ENCODE results near the gene CCZ1B.
A peak's percentile ranks its signal among the peaks of the same experiment; 100 is the strongest.
"Not testable (repeated sequence)": the region's sequence is repeated elsewhere in the genome, so short reads cannot be mapped to it uniquely, and the experiment has no call there.

CCZ1B gene

DNA sequence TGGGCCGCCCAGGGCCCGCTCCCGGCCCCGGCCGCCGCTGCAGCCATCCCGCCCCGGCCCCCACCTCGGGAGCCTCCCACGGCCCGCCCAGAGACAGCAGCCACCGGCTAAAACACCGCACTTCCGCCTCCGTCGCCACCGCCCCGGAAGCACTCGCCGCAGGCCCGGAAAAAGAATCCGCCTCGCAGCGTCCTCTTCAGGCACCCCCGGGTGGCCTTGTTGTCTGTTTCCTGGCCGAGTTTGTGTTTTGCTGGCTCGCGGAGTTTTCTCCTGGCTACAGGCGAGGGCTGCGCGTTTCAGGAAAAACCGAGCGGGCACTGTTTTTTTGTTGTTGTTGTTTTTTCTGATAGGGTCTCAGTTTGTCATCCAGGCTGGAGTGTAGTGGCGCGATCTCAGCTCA lies at the start of gene CCZ1B:
Gene CCZ1B, minus strand, starts transcription at position 125 of the 400 bp plus-strand sequence. Its CDS starts 78 bp downstream, at position 47.
- DNase-seq: peak; percentile 73

DNA sequence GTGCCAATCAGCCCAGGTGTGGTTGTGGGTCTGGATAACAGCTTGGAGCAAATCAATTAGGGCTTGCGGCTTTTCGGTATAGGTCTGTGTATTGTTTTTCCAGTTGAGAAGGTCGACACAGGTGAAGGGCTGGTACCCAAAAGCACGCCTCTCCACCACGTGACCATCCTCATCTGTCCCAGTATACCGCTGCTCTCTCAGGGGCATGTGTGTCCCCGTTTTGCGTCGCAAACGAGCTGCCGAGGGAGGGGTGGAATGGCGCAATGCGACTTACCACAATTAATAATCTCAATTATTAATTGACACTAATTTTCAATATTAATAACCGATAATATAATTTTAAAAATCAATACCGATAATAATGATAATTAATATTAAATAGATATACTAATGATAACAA lies 48.9 kb upstream of the CCZ1B start:
- DNase-seq: not testable (repeated sequence)

- not testable (repeated sequence) for DNase-seq
Measured at GRCh38 chr7:6872246-6872945, 46.3 kb upstream of the CCZ1B start.

- not testable (repeated sequence) for DNase-seq
Measured at GRCh38 chr7:6871421-6872144, 45.5 kb upstream of the CCZ1B start.

DNA sequence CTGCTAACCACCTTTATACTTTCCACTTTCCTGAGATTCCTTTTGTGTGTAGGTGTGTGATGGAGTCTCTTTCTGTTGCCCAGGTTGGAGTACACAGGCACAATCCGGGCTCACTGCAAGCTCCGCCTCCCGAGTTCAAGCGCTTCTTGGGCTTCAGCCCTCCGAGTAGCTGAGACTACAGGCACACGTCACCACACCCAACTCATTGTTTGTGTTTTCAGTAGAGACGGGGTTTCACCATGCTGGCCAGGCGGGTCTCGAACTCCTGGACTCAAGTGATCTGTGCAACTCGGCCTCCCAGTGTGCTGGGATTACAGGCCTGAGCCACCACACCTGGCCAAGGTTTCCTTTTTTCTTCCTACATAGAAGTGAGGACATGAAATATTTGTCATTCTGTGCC lies 38.7 kb upstream of the CCZ1B start:
- DNase-seq: not testable (repeated sequence)

DNA sequence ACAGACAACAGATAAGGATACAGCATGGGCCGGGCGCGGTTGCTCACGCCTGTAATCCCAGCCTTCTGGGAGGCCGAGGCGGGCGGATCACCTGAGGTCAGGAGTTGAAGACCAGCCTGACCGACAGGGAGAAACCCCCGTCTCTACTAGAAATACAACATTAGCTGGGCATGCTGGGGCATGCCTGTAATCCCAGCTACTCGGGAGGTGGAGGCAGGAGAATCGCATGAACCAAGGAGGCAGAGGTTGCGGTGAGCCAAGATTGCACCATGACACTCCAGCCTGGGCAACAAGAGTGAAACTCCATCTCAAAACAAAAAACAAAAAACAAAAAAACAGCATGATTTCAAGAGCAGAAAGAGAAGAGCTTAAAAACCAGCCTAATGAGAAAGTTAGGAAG lies 38.1 kb upstream of the CCZ1B start:
- DNase-seq: not testable (repeated sequence)

DNA sequence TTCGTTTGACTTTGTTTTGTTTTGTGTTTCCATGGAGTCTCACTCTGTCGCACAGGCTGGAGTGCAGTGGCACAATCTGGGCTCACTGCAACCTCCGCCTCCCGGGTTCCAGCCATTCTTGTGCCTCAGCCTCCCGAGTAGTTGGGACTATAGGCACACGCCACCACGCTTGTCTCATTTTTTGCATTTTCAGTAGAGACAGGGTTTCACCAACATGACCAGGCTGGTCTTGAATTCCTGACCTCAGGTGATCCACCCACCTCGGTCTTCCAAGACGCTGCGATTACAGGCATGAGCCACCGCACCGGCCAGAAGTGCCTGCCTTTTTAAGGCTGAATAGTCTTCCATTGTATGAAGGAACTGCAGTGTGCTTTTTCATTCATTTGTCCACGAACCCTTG lies 36.8 kb upstream of the CCZ1B start:
- not testable (repeated sequence) for DNase-seq

DNA sequence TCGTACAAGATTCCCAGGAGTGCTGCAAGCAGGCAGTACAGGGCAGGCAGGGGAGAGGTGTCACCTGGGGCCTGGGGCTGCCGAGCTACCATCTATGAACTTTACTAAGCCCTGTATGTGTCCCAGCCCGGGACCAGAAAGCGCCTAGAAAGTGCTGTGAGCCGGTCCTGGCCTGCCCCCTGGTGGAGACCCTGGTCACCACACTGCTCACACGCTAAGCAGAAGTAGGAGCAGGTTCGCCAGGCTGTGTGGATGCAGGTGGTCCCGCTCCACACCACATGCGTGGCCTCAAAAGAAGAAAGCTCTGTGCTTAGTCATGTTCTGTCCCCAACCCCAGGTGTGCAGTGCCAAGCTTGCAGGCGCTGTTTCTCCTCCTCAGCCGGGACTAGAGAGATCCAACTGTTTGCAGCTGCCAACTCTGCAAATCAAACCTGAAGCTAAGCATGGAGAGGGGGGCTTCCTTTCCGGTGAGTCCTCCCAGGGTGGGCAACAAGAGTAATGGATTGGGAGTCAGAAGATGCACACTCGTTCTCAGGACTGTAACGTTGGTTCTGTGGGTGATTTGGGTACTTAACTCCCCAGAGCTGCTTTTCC lies 31.7 kb upstream of the CCZ1B start:
- DNase-seq: peak; percentile 18

GRCh38 chr7:6855563-6856131 lies 29.6 kb upstream of the CCZ1B start:
- DNase-seq: not testable (repeated sequence)

DNA sequence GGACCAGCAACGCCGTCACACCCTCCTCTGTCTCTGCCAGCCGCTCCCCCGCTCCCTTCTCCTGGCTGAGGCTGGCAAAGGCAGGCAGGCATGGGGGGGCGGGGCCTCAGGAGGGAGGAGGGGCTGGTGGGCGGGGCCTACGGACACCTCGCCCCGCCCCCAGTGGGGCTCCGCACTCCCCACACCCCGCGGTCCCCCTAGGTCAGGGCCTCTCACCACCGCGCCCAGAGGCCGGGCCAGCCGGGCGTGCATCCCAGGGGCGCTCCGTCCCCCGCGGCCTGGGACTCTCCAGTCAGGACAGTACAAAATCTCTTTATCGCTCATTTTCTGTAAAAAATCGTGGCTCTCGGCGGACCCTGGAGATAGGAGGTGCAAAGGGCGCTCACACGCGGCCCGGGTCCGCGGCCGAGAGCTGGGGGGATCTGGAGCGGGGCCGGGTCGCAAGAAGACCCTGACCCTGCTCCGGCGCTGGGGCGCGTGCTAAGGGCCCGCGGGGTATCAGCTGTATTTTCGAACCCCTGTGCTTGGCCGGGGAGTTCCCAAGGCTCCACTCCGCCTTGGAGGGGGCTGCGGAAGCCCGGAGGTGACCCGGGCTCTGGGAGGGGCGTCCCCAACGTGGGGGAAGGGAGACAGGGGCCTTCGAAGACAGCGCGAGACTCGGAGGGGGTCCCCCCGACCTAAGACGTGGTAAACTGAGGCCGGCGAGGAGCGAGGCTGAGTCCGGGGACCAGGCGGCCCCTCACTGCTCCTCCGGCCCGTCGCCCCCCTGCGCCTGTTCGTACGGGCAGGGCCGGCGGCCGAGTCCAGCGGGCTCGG lies 28.9 kb upstream of the CCZ1B start:
- DNase-seq: not testable (repeated sequence)

GRCh38 chr7:6853681-6854080 lies 27.6 kb upstream of the CCZ1B start:
- not testable (repeated sequence) for DNase-seq

GRCh38 chr7:6849127-6849526 lies 23.1 kb upstream of the CCZ1B start:
- DNase-seq: not testable (repeated sequence)

DNA sequence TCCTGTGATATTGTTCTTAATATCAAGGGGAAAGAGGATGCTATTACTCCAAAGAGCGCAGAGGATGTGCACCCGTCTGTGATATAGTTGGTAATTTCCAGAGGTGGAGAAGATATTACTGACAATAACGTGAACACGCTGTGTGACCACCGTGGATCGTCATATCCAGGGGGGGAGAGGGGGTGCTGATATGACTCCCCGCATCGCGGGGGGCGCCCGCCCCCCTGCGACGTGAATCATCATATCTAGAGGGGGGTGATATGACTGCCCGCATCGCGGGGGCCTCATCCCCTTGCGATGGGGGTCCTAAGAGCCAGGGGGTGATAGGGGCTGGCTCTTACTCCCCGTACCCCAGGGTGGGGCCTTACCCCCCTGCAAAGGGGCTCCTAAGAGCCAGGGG lies 21.7 kb upstream of the CCZ1B start:
- not testable (repeated sequence) for DNase-seq

- DNase-seq: not testable (repeated sequence)
Measured at GRCh38 chr7:6845971-6846449, 19.9 kb upstream of the CCZ1B start.

GRCh38 chr7:6843654-6844053 lies 17.6 kb upstream of the CCZ1B start:
- DNase-seq: not testable (repeated sequence)

DNA sequence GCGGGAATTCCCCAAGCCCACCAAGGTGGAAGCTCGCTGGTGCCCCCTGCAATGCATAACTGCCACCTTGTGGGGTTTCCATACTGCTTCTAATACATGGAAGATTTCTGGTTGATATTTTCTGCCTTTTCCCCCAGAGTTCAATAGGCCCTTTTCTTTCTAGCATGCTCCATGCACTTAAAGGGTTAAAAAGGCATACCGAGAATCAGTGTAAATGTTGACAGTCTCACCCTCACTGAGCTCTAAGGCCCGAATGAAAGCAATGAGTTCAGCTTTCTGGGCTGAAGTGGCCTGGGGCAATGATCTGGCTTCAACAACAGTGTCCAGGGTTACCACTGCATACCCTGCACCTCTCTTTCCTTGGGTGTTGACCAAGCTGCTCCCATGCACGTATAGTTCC lies 17.0 kb upstream of the CCZ1B start:
- DNase-seq: not testable (repeated sequence)

DNA sequence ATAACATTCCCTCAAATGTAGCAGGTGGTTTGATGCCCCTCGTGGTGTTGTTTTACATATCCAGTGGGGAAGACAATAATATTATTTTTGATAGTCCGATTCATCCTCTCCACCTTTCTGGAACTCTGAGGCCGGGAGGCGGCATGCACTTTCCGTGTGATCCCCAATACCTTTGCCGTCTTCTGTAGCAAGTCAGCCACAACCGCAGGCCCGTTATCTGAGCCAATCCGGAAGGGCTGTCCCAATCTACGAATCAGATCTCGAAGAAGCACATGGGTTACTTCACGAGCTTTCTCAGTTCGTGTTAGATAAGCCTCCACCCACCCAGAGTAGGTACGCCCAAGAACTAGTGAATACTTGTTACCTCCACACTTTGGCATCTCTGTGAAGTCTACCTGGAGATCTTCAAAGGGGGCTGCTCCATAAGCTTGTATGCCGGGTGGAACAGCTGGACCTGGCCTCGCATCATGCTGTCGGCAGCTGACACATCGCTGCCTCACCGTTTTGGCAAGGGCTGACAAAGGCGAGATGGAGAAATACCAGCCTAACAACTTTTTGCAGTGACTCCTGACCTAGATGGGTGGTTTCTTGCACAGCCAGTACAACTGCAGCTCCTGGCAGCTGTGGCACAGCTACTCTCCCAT lies 16.3 kb upstream of the CCZ1B start:
- DNase-seq: not testable (repeated sequence)

DNA sequence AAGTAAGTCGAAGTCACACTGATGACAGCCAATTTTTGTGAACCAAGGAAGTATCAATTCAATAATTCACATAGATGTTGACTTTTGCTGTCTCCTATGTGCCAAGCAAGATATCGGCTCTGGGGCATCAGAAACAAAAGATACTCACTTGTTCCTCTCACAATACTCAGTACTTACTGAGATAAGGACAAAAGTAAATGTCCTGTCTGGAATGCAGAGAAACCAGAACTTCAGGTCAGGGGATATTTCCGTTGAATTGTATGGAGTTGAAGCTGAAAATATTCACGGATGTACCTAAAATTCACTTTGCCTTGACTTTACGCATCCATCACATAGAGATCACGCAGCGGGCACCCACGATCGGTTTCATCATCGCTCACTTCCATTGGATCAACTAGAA lies 11.0 kb upstream of the CCZ1B start:
- not testable (repeated sequence) for DNase-seq

DNA sequence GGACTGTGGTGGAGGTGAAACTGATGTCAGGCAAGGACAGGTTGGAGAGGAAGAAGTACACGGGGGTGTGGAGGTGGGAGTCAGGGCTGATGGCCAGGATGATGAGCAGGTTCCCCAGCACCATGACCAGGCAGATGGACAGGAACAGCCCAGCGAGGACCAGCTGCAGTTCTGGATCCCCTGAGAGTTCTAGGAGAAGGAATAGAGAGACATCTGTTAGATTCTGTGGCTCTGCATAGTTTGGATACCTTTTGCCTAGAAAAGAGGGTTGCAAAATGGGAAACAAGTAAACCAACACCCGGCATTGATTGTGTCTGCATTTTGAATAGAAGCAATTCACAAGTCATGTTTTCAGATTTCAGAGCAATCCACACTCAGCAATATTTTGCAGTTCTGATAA lies 9.4 kb upstream of the CCZ1B start:
- not testable (repeated sequence) for DNase-seq

GRCh38 chr7:6833636-6834035 lies 7.6 kb upstream of the CCZ1B start:
- DNase-seq: no peak

DNA sequence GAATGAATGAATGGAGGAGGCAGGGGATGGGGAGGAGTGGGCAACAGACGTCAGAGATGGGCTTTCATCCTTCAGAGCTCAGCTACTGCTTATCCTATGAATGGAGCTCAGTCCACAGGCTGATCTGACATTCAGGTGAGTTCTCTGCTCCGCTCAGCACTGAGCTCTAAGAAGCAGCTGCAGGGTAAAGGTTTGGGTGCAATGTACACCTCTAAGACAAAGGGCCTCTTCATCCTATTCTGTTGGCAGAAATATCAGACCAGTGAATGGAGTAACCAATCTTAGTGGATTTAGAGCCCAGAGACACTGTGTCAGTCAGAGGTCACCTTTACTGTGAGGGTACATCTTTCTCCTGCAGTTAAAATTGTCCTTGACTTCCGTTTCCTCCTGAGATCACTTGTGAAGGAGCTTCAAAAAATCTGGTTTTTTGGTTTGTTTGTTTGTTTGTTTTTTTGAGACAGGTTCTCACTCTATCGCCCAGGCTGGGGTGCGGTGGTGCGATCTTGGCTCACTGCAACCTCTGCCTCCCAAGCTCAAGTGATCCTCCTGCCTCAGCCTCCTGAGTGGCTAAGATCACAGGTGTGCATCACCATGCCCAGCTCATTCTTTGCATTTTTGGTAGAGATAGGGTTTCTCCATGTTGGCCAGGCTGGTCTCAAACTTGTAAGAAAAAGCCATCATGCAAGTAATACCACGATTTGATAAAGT lies 5.1 kb upstream of the CCZ1B start:
- DNase-seq: no peak

Data from NCI-H1436 (cell line).